ENCODE results near the gene PLCB1.

The PLCB1 gene

DNA sequence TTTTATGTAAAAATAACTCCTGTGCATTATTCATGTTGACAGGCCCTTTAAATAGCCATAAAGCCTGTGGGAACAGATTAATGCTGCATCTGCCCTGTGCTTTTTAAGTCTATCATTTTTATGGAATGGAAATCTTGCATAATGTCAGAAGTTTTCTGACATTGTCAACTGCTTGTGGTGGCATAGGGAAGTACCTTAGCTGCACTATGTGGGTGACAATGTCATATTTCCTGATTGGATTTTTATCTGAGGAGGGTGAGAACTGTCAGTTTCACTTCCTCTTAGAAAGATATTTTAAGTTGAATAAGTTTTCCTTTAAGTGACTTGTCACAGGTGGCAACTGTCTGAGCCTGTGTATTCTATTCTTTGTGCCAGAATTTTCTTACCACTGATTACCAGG lies 267.9 kb downstream of the PLCB1 start:
- FAIRE-seq (no peak), DNase-seq (ENCODE audit: low spot score) (no peak)

DNA sequence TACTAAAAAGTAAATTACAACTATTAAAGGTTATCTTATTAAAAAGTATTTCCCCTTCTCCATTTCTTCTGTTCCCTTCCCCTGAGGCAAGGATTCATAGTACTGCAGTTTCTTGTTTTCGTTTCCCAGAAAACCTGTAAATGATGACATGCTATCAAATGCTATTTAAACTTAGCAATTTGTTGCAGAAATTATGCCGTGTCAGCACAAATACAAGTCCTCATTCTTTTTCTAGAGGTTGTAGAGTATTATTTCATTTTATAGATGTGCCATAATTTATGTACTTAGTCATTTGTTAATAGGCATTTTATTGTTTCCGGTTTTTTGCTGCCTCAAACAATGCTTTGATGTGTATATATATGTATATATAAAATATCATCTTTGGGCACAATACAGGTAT lies 268.4 kb downstream of the PLCB1 start:
- DNase-seq (ENCODE audit: low spot score), result no peak
- FAIRE-seq, result no peak

DNA sequence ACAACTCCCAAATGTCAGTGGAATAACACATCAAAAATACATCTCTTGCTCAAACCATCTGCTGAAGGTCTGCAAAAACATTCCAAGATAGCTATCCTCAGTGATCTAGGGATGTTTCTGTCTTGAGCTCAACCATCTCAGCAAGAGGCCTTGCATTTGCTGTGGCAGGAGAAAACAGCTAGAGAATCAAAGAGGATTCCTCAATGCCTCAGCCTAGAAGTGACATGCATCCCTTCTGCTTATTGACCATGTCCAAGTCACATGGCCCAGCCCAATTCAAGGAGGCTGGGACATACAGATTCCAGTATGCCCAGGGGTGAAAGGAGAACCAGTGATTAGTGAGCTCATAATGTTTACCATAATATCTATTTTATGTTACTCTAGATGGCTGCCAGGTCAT lies 269.5 kb downstream of the PLCB1 start:
- FAIRE-seq, result no peak
- DNase-seq (ENCODE audit: low spot score), result no peak

DNA sequence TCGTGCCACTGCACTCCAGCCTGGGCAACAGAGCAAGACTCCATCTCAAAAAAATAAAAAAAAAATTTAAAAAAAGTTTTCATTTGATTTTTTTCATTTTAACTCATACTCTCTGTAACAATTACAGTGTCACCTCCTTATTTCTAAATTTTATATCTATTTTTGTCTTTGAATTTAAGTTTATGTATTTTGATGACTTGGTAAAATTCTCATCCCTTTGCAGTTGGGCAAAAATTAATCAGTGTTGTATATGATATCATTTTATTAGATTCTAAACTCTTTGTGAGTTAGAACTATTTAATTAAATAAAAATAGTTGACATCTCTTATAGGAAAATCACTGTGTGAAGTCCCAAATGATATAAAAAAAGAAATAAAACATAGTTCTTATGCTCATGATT lies 270.7 kb downstream of the PLCB1 start:
- DNase-seq (ENCODE audit: low spot score), result no peak
- FAIRE-seq, result no peak

DNA sequence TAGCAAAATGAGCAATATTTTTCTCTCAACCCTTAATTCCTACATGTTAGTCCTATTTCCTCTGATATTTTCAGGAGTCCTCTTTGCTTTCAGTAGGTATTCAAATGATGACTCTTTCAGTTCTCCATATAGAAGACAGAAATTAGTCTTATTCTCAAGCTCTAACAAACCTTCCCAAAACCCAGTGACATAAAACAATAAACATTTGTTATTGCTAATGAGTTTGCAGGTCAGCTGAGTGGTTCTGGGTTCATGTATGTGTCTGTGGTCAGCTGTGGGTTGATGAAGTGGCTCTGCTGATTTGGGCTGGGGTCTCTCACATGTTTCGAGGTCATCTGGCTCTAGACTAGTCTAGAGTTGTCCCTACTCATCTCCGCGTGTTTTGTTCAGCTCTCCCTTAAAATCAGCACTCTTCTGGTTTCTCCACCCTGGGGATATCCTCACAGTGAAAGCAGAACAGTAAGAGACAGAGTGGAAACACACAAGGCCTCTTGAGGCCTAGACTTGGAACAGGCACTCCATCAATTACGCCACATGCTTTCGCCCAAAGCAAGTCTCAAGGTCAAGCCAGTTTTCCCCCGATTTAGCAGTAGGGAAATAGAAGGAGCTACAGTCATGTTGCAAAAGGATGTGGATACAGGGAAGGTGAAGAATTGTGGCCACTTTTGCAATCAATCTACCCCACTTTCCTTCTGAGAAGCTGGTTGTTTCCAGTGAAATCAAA lies 273.0 kb downstream of the PLCB1 start:
- FAIRE-seq (no peak), DNase-seq (ENCODE audit: low spot score) (no peak)

DNA sequence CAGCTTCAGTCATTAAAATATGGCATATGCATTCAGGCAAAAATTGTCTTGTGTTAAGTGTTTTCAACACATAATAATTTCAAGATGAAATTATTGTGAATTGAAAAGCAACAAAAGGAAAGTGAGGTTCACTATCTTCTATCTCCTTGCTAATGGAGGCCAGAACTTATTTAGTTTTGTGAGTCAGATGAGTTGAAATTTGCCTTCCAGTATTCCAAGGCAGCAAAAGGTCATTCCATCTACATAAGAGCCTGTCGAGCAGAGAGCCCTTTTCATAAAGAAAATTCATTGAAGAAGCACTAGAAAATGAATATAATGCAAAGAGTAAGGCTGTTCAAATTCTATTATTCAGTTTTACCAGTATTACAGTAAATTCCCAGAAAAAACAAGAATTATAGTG lies 274.3 kb downstream of the PLCB1 start:
- FAIRE-seq (no peak), DNase-seq (ENCODE audit: low spot score) (no peak)

DNA sequence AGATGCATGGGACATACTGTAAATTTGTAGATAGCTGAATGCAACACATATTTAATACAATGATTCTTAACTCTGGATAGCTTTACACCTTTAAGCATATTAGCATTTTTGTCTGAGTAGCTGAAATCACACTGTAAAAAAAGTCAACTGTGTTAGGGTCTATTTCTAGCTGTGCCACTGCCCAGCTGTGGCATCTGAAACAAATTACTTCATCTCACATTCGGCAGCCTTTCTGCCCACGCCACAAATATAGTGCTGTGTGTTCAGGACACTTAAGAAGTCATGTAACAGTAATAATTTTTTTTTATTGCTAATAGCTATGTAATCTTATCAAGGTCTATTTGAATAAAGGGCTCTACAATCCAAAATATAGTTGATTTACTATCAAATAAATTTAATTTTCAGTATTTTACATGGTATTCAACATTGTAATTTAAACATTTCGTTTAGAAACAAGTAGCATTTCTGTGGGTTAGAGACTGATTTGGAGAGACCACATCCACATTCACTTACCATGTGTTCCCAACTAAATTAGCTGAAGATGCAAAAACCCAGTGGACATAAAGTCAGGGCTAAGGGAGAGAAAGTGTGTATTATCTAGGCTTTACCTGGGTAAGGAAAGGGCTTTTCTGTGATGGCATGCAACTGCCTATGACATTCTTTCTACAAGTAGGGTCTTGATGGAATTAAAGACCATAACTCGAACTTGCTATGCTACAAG lies 276.7 kb downstream of the PLCB1 start:
- DNase-seq (ENCODE audit: low spot score) (no peak), FAIRE-seq (no peak)

DNA sequence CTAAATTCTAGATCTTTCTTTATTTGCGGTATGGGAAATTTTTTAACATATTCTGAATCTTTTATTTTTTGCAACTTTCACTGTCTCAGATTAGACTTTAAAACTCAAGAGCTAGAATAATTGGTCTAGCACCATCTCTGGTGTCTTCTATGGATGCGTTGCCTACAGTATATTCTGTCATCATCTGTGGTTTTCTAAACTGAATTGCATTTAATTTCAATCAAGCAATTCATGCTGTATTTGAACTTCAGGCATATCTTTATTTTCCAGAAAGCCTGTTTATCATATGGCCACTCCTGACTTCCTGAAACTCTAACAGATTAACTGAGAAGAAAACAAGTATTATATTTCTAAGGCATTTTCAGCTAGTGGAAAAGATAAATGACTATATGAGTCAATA lies 281.6 kb downstream of the PLCB1 start:
- FAIRE-seq, result no peak

DNA sequence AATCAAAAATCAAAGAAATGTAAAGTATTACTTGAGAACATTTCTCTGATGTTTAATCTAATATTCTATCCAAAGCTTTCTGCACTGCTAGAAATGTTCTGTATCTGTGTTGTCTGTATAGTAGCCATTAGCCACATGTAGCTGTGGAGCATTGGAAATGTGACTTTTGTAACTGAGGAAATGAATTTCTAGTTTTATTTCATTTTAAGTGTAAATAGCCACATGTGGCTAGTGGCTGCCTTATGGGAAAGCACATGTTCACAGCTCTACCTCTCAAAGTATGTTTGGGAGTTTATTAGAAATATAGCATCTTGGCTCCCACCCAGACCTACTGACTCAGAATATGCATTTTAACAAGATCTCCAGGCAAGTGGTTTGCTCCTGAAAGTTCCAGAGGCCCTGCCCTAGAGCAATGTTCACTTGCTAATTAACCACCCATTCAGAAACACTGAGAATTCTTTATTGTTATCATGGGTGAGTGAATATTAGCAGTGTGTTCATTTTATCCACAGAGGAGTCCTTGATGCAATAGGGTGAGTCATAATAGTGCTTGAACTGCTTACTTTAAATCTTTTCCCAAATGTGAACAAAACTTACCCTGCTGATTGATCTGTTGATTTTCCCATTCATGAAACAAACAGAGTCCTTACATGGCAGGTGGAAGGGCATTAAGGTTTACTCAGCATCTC lies 282.7 kb downstream of the PLCB1 start:
- FAIRE-seq (no peak), DNase-seq (ENCODE audit: low spot score) (no peak)

More for the DNA sequence above, 281.6 kb downstream of the PLCB1 start:
- DNase-seq (ENCODE audit: low spot score), result no peak

DNA sequence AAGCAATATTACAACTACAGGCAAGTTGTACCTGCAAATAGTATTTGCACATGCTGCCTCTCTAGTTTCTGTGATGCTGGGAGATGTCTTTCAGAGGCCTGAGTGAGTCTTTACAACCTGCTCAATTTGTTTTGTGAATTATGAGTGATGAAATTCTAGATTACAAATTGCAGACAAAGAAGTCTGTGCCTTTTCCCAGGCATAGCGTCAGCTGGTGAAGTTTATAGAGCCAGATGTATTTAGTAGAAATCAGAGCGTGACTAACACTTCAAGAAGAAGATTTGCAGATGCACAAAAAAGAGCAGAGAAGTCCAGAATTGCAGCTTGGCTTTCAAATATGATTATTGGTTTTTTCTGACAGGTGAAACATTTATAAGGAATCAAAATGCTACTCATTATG lies 289.9 kb downstream of the PLCB1 start:
- no peak for FAIRE-seq
- DNase-seq (ENCODE audit: low spot score), result no peak

DNA sequence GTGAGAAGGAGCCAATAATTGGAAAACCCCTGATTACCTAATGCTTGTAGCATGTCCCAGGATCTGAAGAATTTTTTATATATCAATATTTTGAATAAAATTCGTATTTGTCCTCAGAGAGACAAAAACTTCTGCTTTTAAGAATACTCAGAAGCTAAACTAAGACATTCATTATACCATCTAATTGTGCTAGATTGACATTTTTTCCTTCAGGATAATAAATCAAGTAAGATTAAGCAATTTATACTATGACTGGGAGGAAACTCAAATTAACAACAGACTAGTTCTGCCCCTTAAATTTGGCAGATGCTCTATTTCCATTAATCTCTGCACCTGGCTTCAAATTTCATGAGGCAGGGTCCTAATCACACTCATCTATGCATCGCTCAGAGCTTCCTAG lies 291.4 kb downstream of the PLCB1 start:
- FAIRE-seq (no peak), DNase-seq (ENCODE audit: low spot score) (no peak)

DNA sequence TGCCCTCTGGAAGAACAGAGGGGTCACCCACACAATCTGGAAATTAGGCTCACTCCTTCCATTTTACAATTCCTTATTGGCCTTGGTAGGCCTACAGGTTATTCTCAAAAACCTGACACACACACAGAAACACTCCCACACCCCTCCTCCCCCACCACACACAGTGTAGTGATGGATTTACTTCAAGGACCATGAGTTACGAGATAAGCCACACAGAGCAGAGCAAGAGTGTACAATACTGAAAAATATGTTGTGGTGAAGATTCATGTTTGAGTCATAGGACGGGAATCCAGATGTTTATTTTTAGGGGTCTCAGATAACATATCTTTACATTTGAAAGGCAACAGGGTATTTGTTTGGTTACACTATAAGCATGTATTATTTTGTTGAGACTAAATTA lies 291.9 kb downstream of the PLCB1 start:
- DNase-seq (ENCODE audit: low spot score) (no peak), FAIRE-seq (no peak)

DNA sequence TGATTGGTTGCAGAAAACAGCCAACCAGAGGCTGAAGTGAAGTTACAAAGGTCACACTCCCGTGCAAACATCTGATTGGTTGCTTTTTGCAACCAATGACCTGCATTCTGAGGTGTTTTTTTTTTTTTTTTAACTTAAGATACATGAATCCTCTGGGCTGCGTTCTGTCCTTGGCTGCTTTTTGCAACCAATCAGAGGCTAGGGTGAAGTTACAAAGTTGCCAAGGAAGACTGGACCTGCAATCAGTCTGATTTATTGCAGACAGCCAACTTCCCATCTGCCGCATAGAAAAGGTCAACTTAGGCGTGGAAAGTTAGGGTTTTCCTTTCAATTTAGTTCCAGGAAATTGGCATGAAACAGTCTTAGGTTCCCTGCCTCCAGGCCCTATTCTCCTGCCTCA lies 292.9 kb downstream of the PLCB1 start:
- FAIRE-seq (no peak), DNase-seq (ENCODE audit: low spot score) (no peak)

DNA sequence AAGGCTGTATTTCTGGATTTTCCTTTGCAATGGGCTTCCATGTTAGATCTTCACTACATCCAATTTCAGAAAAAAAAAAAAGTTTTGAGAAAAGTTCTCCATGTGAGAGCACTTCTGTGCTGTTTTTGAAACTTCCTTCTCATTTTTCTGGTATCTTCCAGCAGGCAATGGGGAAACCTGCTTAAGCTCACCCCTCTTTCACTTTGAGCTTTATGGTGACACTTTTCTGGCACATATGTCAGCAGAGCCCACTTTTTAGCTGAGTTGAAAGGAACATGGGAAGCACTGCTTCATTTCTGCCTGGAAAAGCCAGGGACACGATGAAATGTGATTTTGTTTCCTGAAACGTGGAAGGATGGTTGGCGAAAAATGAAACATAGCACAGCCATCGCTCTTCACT lies 293.7 kb downstream of the PLCB1 start:
- no peak for DNase-seq (ENCODE audit: low spot score)
- FAIRE-seq, result no peak

DNA sequence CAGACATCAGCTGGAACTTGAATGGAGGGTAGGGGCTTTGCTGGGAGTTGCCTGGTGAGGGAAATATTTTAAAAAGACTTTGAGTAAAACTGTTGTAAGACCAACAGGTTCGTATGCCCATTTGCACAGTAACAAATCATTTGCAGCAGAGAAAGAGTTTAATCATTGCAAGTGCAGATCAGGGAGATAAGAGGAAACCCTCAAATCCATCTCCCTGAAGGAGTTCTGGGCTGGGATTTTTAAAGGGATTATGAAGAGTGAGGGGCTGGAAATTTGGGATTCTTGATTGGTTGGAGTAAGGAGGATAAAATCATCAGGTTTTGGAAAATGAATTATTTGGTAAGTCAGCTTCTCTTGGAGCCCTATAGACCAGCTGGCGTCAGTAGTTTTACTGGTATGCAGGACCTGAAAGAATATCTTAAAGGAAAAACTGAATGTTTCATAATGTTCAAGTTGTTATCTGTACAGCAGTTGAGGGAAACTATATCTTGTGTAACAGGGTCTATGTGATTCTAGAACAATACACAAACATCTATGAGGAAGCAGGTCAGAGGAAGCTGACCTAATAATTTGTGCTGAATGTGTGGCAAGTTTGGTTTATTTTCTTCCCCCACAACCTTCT lies 295.5 kb downstream of the PLCB1 start:
- FAIRE-seq (no peak), DNase-seq (ENCODE audit: low spot score) (no peak)

DNA sequence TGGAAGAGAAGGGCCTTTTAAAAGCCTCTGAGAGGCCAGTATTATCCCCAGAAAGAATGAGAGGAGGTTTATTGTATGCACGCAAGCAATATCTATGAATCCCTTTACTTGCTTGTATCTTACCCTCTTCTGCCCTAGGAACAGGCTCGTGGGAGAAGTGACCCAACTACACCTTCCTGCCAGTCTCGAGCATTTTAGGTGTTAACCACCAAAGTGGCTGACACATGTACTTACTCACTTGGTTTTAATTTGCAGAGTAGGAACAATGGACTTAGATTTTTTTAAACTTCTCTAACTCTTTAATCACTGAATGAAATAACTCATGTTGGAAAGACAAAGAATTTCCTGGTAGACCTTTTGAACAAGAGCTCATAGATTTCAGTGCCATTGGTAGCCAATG lies 296.9 kb downstream of the PLCB1 start:
- no peak for FAIRE-seq
- no peak for DNase-seq (ENCODE audit: low spot score)

DNA sequence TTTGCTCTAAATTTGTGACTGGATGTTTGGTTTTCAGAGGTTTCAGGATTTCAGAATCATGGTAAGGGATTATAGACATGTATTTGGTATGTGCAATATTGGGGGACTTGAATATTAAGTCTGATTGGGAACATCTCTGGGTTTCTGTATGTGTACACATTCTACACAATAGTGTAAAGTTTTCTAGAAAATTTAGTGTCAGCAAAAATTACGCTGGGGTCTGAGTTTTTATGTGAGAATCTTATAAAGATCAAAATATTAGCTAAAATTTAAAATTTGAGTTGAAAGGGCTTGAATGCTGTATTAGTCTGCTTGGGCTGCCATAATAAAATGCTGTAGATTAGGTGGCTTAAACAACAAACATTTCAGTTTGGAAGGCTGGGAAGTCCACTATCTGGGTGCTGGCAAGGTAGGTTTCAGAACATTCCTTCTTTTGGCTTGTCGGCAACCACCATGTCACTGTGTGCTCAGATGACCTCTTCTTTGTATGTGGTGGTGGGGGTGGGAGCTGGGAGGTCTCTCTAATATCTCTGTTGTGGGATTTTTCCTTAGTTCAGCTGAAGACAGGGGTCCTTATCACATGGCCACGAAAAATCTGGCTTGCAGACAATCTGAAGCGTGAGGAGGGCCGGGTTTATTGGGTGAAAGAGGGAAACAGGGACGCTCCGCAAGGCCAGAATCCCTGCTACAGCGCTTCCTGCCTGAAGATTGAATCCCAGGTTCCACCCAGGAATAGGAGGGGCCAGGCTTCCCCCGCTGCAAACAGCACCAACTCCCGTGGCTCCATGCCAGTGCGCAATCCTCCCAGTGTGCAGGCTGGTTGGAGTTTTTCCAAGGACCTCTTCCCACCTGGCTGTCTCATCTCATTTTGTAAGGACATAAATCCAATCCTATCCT lies 299.7 kb downstream of the PLCB1 start:
- no peak for FAIRE-seq
- no peak for DNase-seq (ENCODE audit: low spot score)

DNA sequence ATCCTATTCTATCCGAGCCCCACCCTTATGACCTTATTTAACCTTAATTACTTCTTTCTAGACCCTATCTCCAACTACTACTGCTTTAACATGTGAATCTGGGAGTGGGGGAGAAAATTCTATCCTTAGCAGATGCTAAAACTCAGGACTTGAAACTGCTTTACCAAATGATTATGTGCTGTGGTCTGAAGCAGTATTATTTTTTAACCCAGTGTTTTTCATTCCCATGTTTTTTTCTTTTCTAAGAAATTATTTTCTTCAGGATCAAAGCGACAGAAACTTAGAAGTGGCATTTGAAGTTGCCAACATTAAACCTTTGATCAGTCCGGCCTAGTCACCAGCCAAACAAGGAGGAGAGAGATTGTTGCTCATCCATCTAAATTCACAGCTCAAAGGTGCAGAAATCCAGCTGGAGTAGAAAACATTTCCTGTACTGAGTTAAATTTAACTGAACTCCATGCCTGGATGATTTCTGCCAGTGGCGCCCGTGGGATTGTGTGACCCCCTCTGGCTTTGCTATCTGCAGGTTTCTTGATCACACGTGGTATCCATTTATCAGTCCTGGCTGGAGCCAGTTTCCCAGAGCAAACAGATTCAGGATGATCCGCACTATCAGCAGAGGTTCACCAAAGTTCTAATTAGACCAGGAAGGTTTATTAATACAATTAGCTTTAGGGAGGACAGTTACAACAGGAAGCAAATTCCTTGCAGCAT lies 300.5 kb downstream of the PLCB1 start:
- no peak for DNase-seq (ENCODE audit: low spot score)
- no peak for FAIRE-seq

DNA sequence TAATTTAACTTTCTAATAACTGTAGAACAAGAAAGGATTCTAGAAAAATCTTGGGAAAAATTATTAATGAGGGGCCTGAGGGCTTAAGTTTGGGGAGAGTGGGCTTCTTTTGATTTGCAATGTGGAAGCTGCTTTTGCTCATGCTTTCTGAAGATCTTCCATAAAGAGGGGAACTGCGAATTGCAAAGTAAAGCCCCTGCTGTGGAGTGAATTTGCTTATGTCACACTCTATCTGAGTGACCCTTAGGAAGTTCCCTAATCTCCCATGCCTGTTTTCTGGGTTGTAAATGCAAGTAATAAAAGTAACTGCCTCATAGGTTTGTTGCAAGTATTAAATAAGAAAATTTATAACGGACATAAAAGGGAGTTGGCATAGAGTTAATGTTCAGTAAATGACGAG lies 301.2 kb downstream of the PLCB1 start:
- FAIRE-seq (no peak), DNase-seq (ENCODE audit: low spot score) (no peak)

DNA sequence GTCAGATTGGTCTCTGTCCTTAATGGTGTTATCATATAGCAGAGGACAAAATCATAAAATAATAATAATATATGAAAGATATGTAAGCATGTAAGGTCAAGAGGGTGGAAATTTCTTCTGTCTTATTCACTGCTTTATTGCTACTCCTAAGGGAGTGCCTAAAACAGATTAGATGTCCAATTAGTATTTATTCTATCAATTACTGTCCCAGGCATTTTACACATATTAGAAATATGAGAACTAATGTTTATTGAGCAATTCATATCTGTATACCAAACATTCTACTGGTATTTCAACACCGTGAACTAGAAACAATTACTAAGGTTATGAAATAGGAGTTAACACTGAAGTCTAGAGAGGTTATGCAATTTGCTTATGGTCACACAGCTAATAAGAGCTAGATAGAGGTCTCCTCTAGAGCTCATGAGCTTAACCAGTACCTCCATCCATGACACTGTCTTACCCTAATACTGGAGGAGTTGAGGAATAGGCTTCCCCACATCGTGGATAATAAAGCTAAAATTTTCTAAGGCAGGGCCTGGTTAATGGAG lies 302.3 kb downstream of the PLCB1 start:
- FAIRE-seq (no peak), DNase-seq (ENCODE audit: low spot score) (no peak)

All from RCC 7860 (cell line).